H1 (cell line): Measurements from ENCODE around the gene UGT1A8. TPM values are rescaled to one million over a fixed set of nuclear protein-coding genes. Genes with fewer than 3 reads are reported as not detected.

Source experiments
- CEBPB ChIP-seq: IDR thresholded peaks from 2 replicates; pipeline ENCODE4 v1.6.1; 2012; ENCODE audit warnings: low read depth, low read length
- CHD1 ChIP-seq: IDR thresholded peaks from 2 replicates; pipeline ENCODE4 v1.6.1; 2012; ENCODE audit warnings: low read depth, low read length, improper control_type of control experiment
- CHD2 ChIP-seq: IDR thresholded peaks from 2 replicates; pipeline ENCODE4 v1.6.1; 2012; ENCODE audit warnings: low read length, improper control_type of control experiment
- CTBP2 ChIP-seq: IDR thresholded peaks from 2 replicates; pipeline ENCODE4 v1.7.0; 2011; ENCODE audit warnings: borderline replicate concordance, mild to moderate bottlenecking, moderate library complexity, mixed read lengths, low read length; ENCODE audit not compliant: insufficient read depth, insufficient read length
- SP2 ChIP-seq: IDR thresholded peaks from 2 replicates; pipeline ENCODE4 v1.6.1; 2012; ENCODE audit warnings: mild to moderate bottlenecking, low read length, inconsistent platforms
- polyA plus RNA-seq, 7 experiments: library from polyadenylated mRNA; depleted of rRNA in 3 of 7; stranded (reverse) in 5 of 7; unstranded in 2 of 7; fragments of >200 nt in 5 of 7; fragments of 200-250 nt in 2 of 7; gene quantifications; 1 replicate in 5 of 7; 2 replicates in 1 of 7; 4 replicates in 1 of 7; pipeline versions ENCODE4 v1.2.1 to v1.2.3, GENCODE V29; 2011 to 2013; ENCODE audit warnings: missing spikeins in 2 of 7, mixed read lengths in 2 of 7
- total RNA-seq: library from RNA; stranded (reverse); fragmentation: NEBNext Ultra II Directional; extraction: Animal tissue kit (Norgen Biotek cat#: 25700); gene quantifications from 2 replicates; pipeline ENCODE4 v1.2.1, GENCODE V29; 2021
- TF ChIP-seq, protein P1 (sequence below), 3 experiments: IDR thresholded peaks; 1 replicate in 2 of 3; 2 replicates in 1 of 3; pipeline versions ENCODE4 v1.5.1 to v1.6.1; 2011; ENCODE audit warnings: low read length in 3 of 3, mild to moderate bottlenecking in 3 of 3, inconsistent platforms in 2 of 3, low read depth in 1 of 3, moderate library complexity in 1 of 3; ENCODE audit not compliant: insufficient read depth in 1 of 3; ENCODE audit errors: control extremely low read depth in 1 of 3

UGT1A8 gene
- total and polyA plus RNA-seq, 2 of the 8 experiments (the other 6 are each of a cell fraction or from before 2014, with no cell fraction given): not detected

GRCh38 chr2:233691443-233692433 lies 74.3 kb downstream of the UGT1A8 start (continued):
- TF ChIP-seq CHD2: no peak
- TF ChIP-seq, protein P1, sequence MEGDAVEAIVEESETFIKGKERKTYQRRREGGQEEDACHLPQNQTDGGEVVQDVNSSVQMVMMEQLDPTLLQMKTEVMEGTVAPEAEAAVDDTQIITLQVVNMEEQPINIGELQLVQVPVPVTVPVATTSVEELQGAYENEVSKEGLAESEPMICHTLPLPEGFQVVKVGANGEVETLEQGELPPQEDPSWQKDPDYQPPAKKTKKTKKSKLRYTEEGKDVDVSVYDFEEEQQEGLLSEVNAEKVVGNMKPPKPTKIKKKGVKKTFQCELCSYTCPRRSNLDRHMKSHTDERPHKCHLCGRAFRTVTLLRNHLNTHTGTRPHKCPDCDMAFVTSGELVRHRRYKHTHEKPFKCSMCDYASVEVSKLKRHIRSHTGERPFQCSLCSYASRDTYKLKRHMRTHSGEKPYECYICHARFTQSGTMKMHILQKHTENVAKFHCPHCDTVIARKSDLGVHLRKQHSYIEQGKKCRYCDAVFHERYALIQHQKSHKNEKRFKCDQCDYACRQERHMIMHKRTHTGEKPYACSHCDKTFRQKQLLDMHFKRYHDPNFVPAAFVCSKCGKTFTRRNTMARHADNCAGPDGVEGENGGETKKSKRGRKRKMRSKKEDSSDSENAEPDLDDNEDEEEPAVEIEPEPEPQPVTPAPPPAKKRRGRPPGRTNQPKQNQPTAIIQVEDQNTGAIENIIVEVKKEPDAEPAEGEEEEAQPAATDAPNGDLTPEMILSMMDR (IDR thresholded peaks at IDR 0.05; ENCODE audit: control extremely low read depth in 1 of 3, insufficient read depth in 1 of 3, low read depth in 1 of 3, low read length in 3 of 3): no peak
- no peak for TF ChIP-seq CEBPB
- TF ChIP-seq CHD1: no peak
- TF ChIP-seq SP2: no peak
- no peak for TF ChIP-seq CTBP2
